Progenitor cell of endocrine pancreas (in vitro differentiated cells): Measurements from ENCODE around the gene FGD5. TPM values are rescaled to one million over a fixed set of nuclear protein-coding genes. Genes with fewer than 3 reads are reported as not detected.

ENCODE experiments used
- DNase-seq: peaks from one replicate; pipeline ENCODE4 v3.0.0; 2021; ENCODE audit warnings: low spot score; ENCODE audit not compliant: unreplicated experiment
- H3K27ac Mint-ChIP-seq: 2 replicates; pipeline ENCODE4 v1.8.0; 2021; ENCODE audit warnings: mild to moderate bottlenecking, moderate library complexity, mixed read lengths
- H3K27me3 Mint-ChIP-seq: 2 replicates; pipeline ENCODE4 v1.8.0; 2021; ENCODE audit warnings: mixed read lengths
- H3K36me3 Mint-ChIP-seq: 2 replicates; pipeline ENCODE4 v1.8.0; 2022; ENCODE audit warnings: mixed read lengths; ENCODE audit not compliant: insufficient read depth
- H3K4me1 Mint-ChIP-seq: 2 replicates; pipeline ENCODE4 v1.8.0; 2021; ENCODE audit warnings: low read depth, mixed read lengths
- H3K4me3 Mint-ChIP-seq: 2 replicates; pipeline ENCODE4 v1.8.0; 2021; ENCODE audit warnings: low read depth, mild to moderate bottlenecking, moderate library complexity, mixed read lengths
- H3K9me3 Mint-ChIP-seq: 2 replicates; pipeline ENCODE4 v1.8.0; 2021; ENCODE audit warnings: low read depth, mixed read lengths
- CTCF ChIP-seq: fragments of 200-600 bp; sonication (generic); IDR thresholded peaks from one replicate; pipeline ENCODE4 v1.5.0; 2021; ENCODE audit warnings: antibody characterized with exemption, mild to moderate bottlenecking; ENCODE audit not compliant: unreplicated experiment
- long read RNA-seq: library from polyadenylated mRNA; unstranded; transcript quantifications from one replicate; pipeline ENCODE4 v2.0.0, GENCODE V29; 2020
- total RNA-seq: library from RNA; stranded (reverse); gene quantifications from 2 replicates; pipeline ENCODE4 v1.2.1, GENCODE V29; 2021

Gene FGD5
- 0.09 and 0.17 TPM in 2 replicates for total RNA-seq
- long read RNA-seq, result 0 reads

GRCh38 chr3:14818804-14819500 lies at the start of gene FGD5:
Gene FGD5 (plus strand): TSS chr3:14818962. CDS start chr3:14819072, 110 bp downstream.
- H3K4me3 Mint-ChIP-seq, result no peak within 1 kb of the TSS
- H3K36me3 Mint-ChIP-seq, result no peaks in the 10 kb centered on the region
- H3K27ac Mint-ChIP-seq, result no peak within 1 kb of the TSS
- no peak for DNase-seq
- no peak for TF ChIP-seq CTCF
- peaks cover 47% of the 10 kb centered on the region for H3K27me3 Mint-ChIP-seq
- H3K9me3 Mint-ChIP-seq, result no peaks in the 10 kb centered on the region
- H3K4me1 Mint-ChIP-seq, result peaks cover 9% of the 10 kb centered on the region

GRCh38 chr3:14769544-14770325 lies 49.0 kb upstream of the FGD5 start:
- no peak for DNase-seq
- no peak overlapping the region for H3K27ac Mint-ChIP-seq

GRCh38 chr3:14770591-14770990 lies 48.2 kb upstream of the FGD5 start:
- no peak for DNase-seq
- Mint-ChIP-seq H3K4me3 (no peak overlapping the region), H3K27me3 (peaks cover 6% of the 10 kb centered on the region), H3K9me3 (no peaks in the 10 kb centered on the region), H3K4me1 (no peaks in the 10 kb centered on the region), H3K27ac (no peak overlapping the region), H3K36me3 (no peaks in the 10 kb centered on the region)
- no peak for TF ChIP-seq CTCF

More at GRCh38 chr3:14769544-14770325, 49.0 kb upstream of the FGD5 start:
- Mint-ChIP-seq H3K9me3 (no peaks in the 10 kb centered on the region), H3K4me3 (no peak overlapping the region), H3K36me3 (no peaks in the 10 kb centered on the region), H3K4me1 (no peaks in the 10 kb centered on the region), H3K27me3 (peaks cover 13% of the 10 kb centered on the region)
- no peak for TF ChIP-seq CTCF

- no peak for DNase-seq
- Mint-ChIP-seq H3K36me3 (no peaks in the 10 kb centered on the region), H3K27me3 (peaks cover 6% of the 10 kb centered on the region), H3K27ac (no peak overlapping the region), H3K4me3 (no peak overlapping the region), H3K4me1 (no peaks in the 10 kb centered on the region), H3K9me3 (no peaks in the 10 kb centered on the region)
- TF ChIP-seq CTCF, result no peak
Measured at GRCh38 chr3:14771593-14772497, 46.9 kb upstream of the FGD5 start.

GRCh38 chr3:14772533-14773138 lies 46.1 kb upstream of the FGD5 start:
- H3K4me1 Mint-ChIP-seq, result no peaks in the 10 kb centered on the region
- no peak overlapping the region for H3K27ac Mint-ChIP-seq
- H3K27me3 Mint-ChIP-seq, result peaks cover 6% of the 10 kb centered on the region
- no peak for TF ChIP-seq CTCF
- no peaks in the 10 kb centered on the region for H3K9me3 Mint-ChIP-seq
- no peak overlapping the region for H3K4me3 Mint-ChIP-seq
- no peaks in the 10 kb centered on the region for H3K36me3 Mint-ChIP-seq
- DNase-seq, result no peak
